ENCODE data around the gene LANCL2.
"Not testable (repeated sequence)": the region's sequence is repeated elsewhere in the genome, so short reads cannot be mapped to it uniquely, and the experiment has no call there.

- TF ChIP-seq, protein P1, sequence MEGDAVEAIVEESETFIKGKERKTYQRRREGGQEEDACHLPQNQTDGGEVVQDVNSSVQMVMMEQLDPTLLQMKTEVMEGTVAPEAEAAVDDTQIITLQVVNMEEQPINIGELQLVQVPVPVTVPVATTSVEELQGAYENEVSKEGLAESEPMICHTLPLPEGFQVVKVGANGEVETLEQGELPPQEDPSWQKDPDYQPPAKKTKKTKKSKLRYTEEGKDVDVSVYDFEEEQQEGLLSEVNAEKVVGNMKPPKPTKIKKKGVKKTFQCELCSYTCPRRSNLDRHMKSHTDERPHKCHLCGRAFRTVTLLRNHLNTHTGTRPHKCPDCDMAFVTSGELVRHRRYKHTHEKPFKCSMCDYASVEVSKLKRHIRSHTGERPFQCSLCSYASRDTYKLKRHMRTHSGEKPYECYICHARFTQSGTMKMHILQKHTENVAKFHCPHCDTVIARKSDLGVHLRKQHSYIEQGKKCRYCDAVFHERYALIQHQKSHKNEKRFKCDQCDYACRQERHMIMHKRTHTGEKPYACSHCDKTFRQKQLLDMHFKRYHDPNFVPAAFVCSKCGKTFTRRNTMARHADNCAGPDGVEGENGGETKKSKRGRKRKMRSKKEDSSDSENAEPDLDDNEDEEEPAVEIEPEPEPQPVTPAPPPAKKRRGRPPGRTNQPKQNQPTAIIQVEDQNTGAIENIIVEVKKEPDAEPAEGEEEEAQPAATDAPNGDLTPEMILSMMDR (IDR thresholded peaks at IDR 0.05; ENCODE audit: borderline replicate concordance, extremely low read depth, low read length, poor library complexity, severe bottlenecking): not testable (repeated sequence)
- not testable (repeated sequence) for TF ChIP-seq EZH2 (IDR thresholded peaks at IDR 0.05; ENCODE audit: borderline replicate concordance, low read depth, low read length, severe bottlenecking)
These were observed 106.5 kb downstream of the LANCL2 start for GRCh38 chr7:55471594-55471993.

All from DND-41 (cell line).